GM12891 (cell line): Measurements from ENCODE around the gene PLXND1.

Experiments used
- DNase-seq: peaks from one replicate; pipeline ENCODE4 v3.0.0; 2011; ENCODE audit warnings: low spot score; ENCODE audit not compliant: insufficient read length
- FAIRE-seq: peaks from 2 replicates; lab custom pipeline; 2011; peaks lifted over from hg19 to GRCh38; lab: Jason Lieb, UNC
- PAX5 ChIP-seq: IDR thresholded peaks from 2 replicates; pipeline ENCODE4 v1.6.1; 2011; ENCODE audit warnings: low read length, moderate library complexity, mild to moderate bottlenecking; ENCODE audit not compliant: insufficient read depth, severe bottlenecking
- POLR2A ChIP-seq: IDR thresholded peaks from 2 replicates; pipeline ENCODE4 v1.6.1; 2011; ENCODE audit warnings: low read depth, low read length, control low read depth
- POLR2AphosphoS5 ChIP-seq: IDR thresholded peaks from 2 replicates; pipeline ENCODE4 v1.6.1; 2011; ENCODE audit warnings: low read depth, low read length, control low read depth
- POU2F2 ChIP-seq: IDR thresholded peaks from 2 replicates; pipeline ENCODE4 v1.6.1; 2011; ENCODE audit warnings: low read depth, mild to moderate bottlenecking, control low read depth, low read length, moderate library complexity
- SPI1 ChIP-seq: IDR thresholded peaks from 2 replicates; pipeline ENCODE4 v1.6.1; 2011; ENCODE audit warnings: low read depth, low read length, control low read depth
- TAF1 ChIP-seq: IDR thresholded peaks from 2 replicates; pipeline ENCODE4 v1.6.1; 2011; ENCODE audit warnings: low read depth, low read length, control low read depth

The PLXND1 gene

GRCh38 chr3:129596194-129597086 lies 10.0 kb downstream of the PLXND1 start:
- TF ChIP-seq TAF1 (no peak), POU2F2 (no peak), SPI1 (no peak), POLR2AphosphoS5 (no peak), POLR2A (no peak), PAX5 (no peak)
- no peak for FAIRE-seq
- DNase-seq = no peak

- FAIRE-seq (no peak), DNase-seq (no peak)
- no peak for TF ChIP-seq TAF1
These were observed 10.8 kb downstream of the PLXND1 start for GRCh38 chr3:129595544-129596193.

- FAIRE-seq = no peak
- DNase-seq = no peak
- TF ChIP-seq TAF1 (no peak), POU2F2 (no peak), POLR2AphosphoS5 (no peak), PAX5 (no peak), POLR2A (no peak), SPI1 (no peak)
These were observed 11.5 kb downstream of the PLXND1 start for GRCh38 chr3:129594907-129595390.

- FAIRE-seq (no peak), DNase-seq (no peak)
- TF ChIP-seq TAF1 (no peak), POU2F2 (no peak), POLR2A (no peak), POLR2AphosphoS5 (no peak), SPI1 (no peak), PAX5 (no peak)
These were observed 12.1 kb downstream of the PLXND1 start for GRCh38 chr3:129594409-129594808.

- FAIRE-seq (peak; percentile 54), DNase-seq (no peak)
- TF ChIP-seq POU2F2 (no peak), SPI1 (no peak), POLR2AphosphoS5 (no peak), POLR2A (no peak), TAF1 (no peak), PAX5 (no peak)
These were observed 12.7 kb downstream of the PLXND1 start for GRCh38 chr3:129593595-129594339.

- no peak for DNase-seq
These were observed 13.3 kb downstream of the PLXND1 start for GRCh38 chr3:129593230-129593594.

GRCh38 chr3:129592381-129593131 lies 13.9 kb downstream of the PLXND1 start:
- TF ChIP-seq SPI1 (no peak), POLR2A (no peak), POU2F2 (no peak), PAX5 (no peak), POLR2AphosphoS5 (no peak), TAF1 (no peak)
- DNase-seq = no peak

More at GRCh38 chr3:129593230-129593594, 13.3 kb downstream of the PLXND1 start:
- FAIRE-seq = no peak
- TF ChIP-seq POLR2A (no peak), SPI1 (no peak), POU2F2 (no peak), POLR2AphosphoS5 (no peak), PAX5 (no peak), TAF1 (no peak)

GRCh38 chr3:129591932-129592331 lies 14.5 kb downstream of the PLXND1 start:
- no peak for FAIRE-seq
- no peak for DNase-seq
- TF ChIP-seq SPI1 (no peak), POLR2AphosphoS5 (no peak), PAX5 (no peak), POLR2A (no peak), POU2F2 (no peak), TAF1 (no peak)

More at GRCh38 chr3:129592381-129593131, 13.9 kb downstream of the PLXND1 start:
- FAIRE-seq = no peak

- FAIRE-seq = peak; percentile 20
These were observed 16.3 kb downstream of the PLXND1 start for GRCh38 chr3:129590215-129590614.

More at GRCh38 chr3:129590215-129590614, 16.3 kb downstream of the PLXND1 start:
- DNase-seq = no peak
- no peak for TF ChIP-seq POU2F2
- TF ChIP-seq PAX5 = no peak
- TF ChIP-seq POLR2A = no peak
- no peak for TF ChIP-seq SPI1
